DMS53 (cell line): ENCODE results near the gene ZNF100.
A peak's percentile ranks its signal among the peaks of the same experiment; 100 is the strongest.
"Not testable (repeated sequence)": the region's sequence is repeated elsewhere in the genome, so short reads cannot be mapped to it uniquely, and the experiment has no call there.

Experiments
- DNase-seq: peaks from one replicate; lab custom pipeline; 2025; lab: John Stamatoyannopoulos, UW

Gene ZNF100

GRCh38 chr19:21704320-21704719 lies 63.1 kb downstream of the ZNF100 start:
- DNase-seq = no peak

GRCh38 chr19:21699197-21699596 lies 68.2 kb downstream of the ZNF100 start:
- peak; percentile 83 for DNase-seq

DNA sequence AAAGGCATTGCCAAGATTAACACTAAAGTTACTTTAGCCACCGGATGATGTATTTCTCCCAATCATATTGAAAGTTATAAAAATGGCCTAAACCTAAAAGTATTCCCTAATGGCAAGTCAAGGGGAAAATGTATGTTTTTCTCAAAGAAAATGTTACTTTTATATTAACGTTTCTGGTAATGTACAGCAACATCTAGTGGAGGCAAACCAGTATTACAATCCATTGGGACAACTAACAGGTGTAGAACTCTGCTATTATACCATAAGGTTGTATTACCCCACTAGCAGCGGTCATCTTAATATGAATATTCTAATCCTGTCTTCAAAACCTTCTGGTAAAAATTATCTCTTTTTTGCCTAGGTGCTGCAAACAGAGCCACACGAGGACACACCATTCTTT lies 69.2 kb downstream of the ZNF100 start:
- DNase-seq = peak; percentile 77

DNA sequence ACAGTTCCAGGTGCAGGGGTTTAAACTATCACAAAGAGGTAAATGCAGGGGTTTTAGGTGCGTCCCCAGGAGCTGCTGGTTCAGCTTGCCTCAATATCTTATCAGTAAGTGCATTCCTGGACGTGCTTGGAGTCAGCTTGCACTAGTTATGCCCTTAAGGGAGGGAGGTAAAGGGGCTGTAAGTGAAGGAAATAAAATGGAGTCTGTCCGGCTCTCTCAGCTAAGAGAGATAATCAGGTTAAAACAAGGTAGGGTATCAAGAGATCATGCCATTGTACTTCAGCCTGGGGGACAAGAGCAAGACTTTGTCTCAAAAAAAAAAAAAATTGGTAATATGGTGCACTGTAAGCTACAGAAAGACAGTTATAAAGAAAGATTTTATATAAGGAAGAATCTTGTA lies 69.7 kb downstream of the ZNF100 start:
- no peak for DNase-seq

DNA sequence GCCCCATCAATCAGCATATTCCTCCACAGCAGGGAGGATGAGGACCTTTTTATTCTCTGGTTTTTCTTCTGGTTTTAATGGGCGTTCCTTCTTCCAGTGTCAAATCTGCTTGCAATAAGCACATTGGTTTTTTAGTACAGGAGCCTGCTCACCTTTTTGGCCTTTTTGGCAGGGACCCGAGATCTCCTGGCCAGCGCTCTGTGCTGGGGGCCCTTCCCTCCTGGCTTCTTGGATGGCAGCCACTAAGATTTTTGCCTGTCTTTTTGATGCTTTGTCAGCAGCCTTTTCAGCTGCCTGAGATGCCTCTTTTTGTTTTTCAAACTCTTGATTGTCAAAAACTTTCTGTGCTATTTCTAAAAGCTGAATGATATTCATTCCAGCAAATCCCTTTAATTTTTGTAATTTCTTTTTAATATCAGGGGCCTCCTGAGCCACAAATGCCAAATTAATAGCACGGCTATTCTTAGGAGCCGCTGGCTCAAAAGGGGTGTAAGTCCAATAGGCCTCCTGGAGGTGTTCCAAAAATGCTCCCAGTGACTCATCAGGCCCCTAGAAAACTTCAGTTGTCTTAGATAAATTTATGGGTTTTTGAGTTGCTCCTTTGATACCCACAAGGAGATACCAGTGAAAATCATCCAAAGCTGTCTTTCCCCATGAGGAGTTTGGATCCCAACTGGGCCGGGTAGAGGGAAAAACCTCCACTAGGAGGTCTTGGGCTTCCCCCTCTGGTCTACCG lies 73.0 kb downstream of the ZNF100 start:
- DNase-seq = no peak

DNA sequence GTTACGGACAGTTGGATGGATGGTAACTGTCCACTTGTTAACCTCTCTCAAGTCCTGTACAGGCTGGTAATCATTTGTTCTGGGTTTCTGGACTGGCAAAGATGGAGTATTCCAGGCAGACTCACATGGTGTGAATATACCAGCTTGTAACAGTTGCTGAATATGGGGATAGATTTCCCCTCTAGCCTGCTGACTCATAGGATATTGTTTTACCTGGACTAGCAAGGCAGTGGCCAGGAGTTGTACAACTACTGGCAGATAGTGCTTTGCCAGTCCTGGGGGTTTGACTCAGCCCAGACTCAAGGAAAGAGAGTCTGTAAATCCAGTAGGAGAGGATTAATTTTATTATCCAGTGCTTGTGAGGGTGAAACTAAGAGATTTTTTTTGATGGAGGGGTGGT lies 74.0 kb downstream of the ZNF100 start:
- peak; percentile 21 for DNase-seq

DNA sequence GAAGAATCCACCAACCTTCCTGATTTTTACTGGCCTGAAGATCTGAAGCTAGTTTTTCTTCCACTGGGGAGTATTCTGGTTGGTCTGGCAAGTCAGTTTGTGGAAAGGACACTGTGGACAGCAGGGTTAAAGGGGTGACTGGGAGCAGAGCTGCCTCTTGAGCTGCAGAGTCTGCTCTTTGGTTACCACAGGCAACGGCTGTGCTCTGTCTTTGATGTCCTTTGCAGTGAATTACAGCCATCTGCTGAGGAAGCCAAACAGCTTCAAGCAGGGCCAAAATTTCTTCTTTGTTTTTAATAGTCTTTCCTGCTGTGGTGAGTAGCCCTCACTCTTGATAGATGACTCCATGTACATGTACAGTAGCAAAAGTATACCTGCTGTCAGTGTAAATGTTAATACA lies 75.7 kb downstream of the ZNF100 start:
- DNase-seq = no peak

DNA sequence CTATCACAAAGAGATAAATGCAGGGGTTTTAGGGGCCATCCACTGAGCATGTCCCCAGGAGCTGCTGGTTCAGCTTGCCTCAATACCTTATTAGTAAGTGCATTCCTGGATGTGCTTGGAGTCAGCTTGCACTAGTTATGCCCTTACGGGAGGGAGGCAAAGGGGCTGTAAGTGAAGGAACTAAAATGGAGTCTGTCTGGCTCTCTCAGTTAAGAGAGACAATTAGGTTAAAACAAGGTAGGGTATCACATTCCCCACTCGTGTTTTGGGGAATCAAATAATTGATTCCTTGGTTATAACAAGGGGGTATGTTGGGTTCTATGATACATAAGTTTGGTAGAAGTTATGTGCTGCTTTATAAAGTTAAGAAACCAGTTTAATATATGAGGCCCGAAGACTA lies 78.9 kb downstream of the ZNF100 start:
- DNase-seq = no peak

DNA sequence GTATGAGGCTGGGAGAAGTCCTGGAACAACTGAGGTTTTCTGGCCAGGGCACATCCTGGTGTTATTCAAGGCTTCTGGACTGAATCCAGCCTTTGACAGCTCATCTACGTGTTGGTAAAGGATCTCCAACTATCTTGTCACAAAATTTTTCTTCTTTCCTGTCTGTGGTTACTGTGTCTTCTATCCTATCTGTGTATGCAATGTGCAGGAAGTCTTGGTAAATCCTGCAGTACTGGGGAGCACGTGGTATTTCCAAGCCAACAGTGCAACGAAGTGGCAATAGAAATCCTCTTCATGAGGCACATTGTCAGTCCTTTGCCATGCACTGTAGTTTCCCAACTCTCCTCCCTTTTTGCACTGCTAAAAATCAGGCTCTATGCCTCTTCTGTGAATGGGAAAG lies 86.7 kb downstream of the ZNF100 start:
- DNase-seq = no peak

- no peak for DNase-seq
These were observed 87.4 kb downstream of the ZNF100 start for GRCh38 chr19:21680026-21680425.

- no peak for DNase-seq
These were observed 89.5 kb downstream of the ZNF100 start for GRCh38 chr19:21677696-21678418.

- no peak for DNase-seq
These were observed 92.9 kb downstream of the ZNF100 start for GRCh38 chr19:21674454-21674853.

DNA sequence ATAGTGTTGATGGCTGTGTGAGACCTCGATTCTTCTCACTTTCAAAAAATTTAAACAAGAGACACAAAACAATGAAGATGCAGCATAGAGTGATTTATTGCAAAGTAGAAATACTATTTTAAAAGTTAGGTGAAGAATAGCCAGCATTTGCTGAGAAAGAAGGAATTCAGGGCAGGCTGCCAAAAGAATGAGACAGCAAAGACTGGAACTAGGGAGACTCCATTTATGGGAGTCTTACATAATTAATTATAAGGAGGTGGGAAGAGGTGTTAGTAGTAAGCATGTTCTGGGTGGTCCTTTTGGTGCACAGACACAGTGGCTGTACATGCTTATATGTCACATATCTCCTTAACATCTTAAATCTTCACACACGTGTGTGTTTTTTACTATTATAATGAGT lies 93.9 kb downstream of the ZNF100 start:
- not testable (repeated sequence) for DNase-seq
